ENCODE data around the gene SETD3.

DNA sequence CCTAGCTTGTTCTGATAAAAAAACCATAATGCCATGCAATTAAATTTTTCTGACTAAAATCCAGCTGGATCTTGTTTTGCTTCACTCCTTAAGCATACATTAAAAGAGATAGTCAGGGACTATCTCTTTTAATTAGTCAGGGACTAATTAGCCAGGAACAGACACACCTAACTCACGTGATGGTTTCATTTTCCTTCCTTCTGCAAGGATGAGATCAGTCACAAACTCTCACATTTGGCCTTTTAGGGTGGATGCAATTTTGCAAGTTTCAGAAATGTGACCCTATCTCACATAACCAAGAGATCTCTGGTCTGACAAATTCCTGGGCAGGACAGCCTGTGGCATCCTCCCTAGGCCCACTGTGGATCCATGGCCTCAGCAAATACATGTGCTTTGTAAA, 62.4 kb downstream of the SETD3 start:
- TF ChIP-seq, protein P1, sequence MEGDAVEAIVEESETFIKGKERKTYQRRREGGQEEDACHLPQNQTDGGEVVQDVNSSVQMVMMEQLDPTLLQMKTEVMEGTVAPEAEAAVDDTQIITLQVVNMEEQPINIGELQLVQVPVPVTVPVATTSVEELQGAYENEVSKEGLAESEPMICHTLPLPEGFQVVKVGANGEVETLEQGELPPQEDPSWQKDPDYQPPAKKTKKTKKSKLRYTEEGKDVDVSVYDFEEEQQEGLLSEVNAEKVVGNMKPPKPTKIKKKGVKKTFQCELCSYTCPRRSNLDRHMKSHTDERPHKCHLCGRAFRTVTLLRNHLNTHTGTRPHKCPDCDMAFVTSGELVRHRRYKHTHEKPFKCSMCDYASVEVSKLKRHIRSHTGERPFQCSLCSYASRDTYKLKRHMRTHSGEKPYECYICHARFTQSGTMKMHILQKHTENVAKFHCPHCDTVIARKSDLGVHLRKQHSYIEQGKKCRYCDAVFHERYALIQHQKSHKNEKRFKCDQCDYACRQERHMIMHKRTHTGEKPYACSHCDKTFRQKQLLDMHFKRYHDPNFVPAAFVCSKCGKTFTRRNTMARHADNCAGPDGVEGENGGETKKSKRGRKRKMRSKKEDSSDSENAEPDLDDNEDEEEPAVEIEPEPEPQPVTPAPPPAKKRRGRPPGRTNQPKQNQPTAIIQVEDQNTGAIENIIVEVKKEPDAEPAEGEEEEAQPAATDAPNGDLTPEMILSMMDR (conservative IDR thresholded peaks at IDR 0.05 in 1 of 2, IDR thresholded peaks at IDR 0.05 in 1 of 2; ENCODE audit: extremely low read depth in 1 of 2, insufficient read depth in 1 of 2, low read depth in 1 of 2, low read length in 2 of 2) = no peak
- TF ChIP-seq EZH2 (IDR thresholded peaks at IDR 0.05; ENCODE audit: borderline replicate concordance, low read length) = no peak
